GM19240 (cell line): ENCODE data around the gene DSCAM.

Experiments used
- DNase-seq: peaks from one replicate; pipeline ENCODE4 v3.0.0; 2011; ENCODE audit warnings: low spot score; ENCODE audit not compliant: insufficient read length

DSCAM gene

DNA sequence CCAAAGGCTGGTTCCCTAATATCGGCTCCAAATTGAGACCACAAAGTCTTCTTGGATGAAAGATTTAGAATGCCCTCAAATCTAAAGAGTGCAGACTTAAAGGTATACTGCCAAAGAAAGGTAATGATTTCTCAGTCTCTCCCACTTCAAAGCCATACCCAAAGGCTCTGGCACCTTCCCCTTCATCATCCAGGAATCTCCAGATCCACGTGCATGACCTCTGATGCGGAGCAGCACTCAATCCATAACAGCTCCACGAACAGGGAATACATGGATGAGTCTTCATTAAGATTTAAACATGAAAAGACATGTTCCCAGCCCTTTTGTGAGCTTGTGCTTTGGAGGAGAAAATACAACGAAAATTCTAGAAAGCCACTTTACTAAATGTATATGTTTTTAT, 453.9 kb downstream of the DSCAM start:
- DNase-seq: no peak

GRCh38 chr21:40388046-40388445, 458.9 kb downstream of the DSCAM start:
- no peak for DNase-seq

DNA sequence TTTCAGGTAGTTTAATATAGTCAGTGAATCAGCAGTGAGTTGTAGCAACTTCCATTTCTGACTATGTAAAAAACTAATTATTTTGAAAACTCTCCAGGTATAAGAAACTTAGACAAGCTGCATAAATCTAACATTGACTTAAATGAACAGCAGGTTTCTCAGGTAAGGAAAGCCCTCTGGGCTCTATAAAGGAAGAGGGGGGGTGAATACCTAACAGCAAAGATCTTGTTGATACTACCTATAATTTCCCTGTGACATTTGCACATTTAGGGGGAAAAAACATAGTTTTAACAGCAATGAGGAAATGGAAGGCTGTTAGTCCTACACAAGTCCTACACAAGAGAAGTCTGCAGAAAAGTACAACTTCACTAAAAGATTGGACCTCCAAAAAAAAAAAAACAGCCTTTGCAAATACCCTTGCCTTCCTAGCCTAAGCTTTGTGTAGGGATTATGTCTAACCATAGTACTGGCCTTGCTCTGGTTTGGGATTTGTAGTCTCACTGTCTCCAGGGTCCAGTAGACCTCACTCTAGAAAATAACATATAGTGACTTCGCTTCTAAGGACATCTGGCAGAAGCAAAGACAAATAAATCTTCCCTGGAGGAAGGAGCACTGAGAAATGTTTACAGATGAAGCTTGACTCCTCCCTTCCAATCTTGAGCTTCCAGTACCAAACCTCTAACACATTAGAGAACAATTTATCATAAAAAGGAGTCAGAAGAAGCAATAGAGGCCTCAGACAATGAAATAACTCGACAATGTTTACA, 459.8 kb downstream of the DSCAM start:
- DNase-seq: no peak

DNA sequence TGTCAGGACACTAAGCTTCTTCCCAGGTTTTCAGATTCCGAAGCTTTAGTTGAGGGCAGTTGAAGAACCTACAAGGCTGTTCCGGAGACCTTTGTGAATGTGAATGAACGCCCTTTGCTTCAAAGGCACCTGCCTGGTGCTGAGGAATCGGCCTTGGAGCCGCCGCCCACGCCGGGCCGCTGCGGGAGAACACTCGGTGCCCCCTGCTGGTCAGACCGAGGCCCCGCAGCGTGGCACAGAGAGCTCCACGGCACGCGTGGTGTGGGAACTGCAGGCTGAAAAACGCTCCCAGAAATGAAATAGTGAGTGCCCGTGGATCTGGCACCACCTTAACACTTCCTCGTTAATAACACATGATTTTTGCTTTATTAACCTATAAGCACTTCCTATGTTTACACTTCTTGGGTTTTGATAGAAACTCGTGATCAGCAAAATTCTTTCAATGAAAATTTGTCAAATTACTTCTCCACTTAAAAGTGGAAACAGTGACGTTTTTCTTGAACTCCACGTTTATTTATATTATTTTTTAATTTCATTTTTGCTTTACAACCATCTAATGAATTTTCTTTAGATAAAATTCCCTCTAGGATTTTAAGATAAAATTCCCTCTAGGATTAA, 460.6 kb downstream of the DSCAM start:
- no peak for DNase-seq

DNA sequence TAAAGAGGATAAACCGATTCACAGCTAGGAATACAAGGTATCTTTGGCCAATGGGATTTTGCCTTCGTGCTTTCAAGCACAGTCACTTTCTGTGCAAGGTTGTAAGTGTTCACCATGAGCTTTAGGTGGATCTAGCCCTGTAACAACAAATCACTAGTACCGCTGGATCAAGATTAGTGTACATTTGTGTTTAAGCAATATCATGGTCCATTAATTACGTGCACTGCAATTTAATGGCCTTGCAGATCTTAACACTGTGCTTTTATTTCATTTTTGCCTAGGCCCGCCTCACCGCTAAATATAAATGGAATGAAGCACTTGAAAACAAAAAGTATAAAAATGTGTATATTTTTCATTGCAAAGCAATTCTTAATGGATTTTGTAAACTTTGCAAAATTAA, 461.1 kb downstream of the DSCAM start:
- no peak for DNase-seq

- no peak for DNase-seq
Observed at GRCh38 chr21:40383951-40384350, 463.0 kb downstream of the DSCAM start.

DNA sequence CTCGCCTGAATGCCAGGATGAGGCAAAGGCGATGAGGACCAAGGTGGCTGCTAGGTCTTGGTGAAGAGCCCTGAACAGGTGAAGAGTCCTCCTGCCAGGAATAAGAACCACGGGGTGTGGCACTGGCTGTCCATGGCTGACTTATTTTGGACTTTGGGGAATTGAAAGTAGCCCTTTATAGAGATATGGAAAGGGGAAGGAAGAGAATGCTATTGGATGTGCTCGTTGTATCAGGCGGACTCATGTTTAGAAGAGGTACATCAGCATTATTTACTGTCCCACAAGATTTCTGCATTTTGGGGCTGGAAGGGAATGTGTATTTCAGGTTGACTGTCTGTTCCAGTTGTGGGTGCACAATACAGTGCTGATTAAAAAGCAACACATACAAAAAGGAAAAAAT, 465.8 kb downstream of the DSCAM start:
- no peak for DNase-seq

DNA sequence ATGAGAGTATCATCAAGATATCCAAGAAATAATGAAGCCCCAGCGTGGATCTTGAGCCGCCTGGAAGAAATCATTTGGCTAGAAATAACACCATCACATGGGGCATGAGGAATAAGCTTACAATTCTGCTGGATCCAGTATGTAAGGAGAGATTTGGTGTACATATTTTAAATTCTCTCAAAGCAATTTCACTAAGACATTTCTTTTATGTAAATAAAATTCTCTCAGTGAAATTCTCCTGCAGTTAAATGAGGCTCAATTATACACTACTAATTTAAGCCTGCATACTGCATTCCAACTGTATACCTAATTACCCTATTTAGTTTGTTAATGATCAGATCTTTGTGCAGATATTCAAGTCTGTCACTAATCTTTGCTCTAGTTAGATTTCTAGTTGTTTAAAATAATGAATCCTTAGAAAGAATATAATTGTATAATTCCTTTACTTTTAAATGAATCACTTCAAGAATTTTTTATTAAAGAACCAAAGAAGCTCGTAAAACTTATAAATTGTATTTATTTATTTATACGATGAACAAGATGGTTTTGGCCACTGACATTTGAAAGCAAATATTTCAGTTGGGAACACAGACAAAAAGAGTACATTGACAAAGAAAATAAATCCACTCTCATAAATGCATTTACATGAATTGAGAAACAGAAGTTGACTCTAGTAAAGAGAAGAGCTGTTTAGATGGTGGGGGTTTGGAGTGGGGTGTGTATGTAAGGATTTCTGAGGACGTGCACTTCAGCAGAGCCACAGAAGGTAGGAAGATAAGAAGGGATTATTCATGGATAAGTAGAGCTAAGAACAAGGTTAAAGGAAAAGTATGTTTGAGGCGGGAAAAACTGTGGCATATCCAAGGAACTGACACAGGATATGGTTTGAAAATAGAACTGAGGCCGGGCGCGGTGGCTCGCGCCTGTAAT, 466.8 kb downstream of the DSCAM start:
- no peak for DNase-seq

GRCh38 chr21:40377135-40377534, 469.8 kb downstream of the DSCAM start:
- DNase-seq: no peak

GRCh38 chr21:40373761-40374160, 473.2 kb downstream of the DSCAM start:
- DNase-seq: no peak

DNA sequence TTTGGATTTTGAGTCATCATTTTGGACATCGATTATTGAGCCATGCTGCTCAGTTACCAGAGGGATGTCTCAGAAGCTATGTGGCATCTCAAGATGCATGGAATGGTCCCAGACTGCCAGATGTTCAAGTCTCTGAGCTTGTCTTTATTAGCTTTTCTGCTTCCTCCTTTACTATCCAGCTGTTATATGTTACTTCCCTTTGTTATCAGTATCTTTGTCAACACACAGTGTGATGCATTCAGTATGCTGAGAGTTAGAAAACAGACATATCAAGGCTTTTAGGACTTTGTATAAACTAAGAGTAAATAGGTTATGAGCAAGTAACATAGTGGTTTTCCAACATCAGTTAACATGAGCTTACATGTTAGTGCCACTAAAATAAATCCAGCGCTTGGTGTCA, 474.5 kb downstream of the DSCAM start:
- DNase-seq: no peak

GRCh38 chr21:40371329-40371728, 475.6 kb downstream of the DSCAM start:
- no peak for DNase-seq

- DNase-seq: no peak
Observed at GRCh38 chr21:40356644-40357043, 490.3 kb downstream of the DSCAM start.

DNA sequence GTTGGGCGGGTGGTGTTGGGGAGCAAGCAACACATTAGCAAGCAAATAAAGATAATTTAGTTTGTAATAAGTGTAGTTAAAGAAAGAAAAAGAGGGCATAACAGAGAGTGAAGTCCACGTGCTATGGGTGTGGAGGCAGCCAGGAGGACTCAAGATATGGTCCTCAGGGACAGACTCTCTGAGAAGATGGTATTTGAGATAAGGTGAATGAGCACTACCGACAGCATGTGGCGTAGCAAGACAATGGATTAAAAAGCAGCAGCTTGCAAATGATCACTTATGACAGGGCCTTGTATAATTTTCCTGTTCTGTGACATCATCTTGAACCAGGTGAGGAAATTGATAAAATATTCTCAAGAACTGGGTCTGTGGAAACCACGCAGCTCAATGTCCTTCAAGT, 491.9 kb downstream of the DSCAM start:
- DNase-seq: no peak

- DNase-seq: no peak
Observed at GRCh38 chr21:40351006-40351405, 496.0 kb downstream of the DSCAM start.

GRCh38 chr21:40349591-40349990, 497.4 kb downstream of the DSCAM start:
- no peak for DNase-seq

- no peak for DNase-seq
Observed at GRCh38 chr21:40345711-40346321, 501.1 kb downstream of the DSCAM start.

DNA sequence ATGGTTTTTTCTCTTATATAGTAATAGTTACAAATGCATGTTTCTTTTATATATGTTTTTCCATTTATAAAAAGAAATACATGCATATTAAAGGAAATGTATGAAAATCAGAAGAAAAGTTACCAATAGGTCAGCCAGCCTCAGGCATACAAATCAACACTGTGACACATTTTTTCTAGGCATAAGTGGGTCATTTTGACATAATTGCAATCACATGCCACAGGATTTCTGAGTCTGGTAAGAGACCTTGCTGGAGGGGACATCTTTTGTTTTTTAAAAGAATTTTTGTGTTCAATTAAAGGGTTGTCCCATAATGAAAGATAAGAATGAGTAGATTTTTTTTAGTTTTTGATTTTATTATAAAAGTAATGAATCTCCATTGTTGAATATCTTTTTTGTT, 506.6 kb downstream of the DSCAM start:
- DNase-seq: no peak

- no peak for DNase-seq
Observed at GRCh38 chr21:40339050-40339449, 507.9 kb downstream of the DSCAM start.

DNA sequence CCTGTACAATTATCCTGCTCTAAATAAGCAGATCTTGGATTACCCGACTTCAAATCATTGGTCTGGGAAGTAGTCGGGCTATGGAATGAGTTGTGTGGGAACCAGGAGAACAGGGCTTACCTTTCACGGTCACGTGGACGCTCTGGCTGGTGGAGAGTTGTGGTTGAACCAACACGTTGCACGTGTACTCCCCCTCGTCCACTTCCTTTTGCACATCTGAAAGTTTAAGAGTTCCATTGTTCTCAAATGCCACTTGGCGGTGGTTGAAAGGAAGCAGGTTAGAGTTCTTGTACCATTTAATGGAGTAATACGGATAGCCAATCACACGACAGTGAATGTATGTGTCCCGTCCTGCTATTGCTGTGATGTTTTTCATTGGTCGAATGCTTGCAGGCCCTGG, 509.0 kb downstream of the DSCAM start:
- DNase-seq: no peak

GRCh38 chr21:40335704-40336103, 511.3 kb downstream of the DSCAM start:
- no peak for DNase-seq

- DNase-seq: no peak
Observed at GRCh38 chr21:40334159-40334558, 512.8 kb downstream of the DSCAM start.
